Fibroblast of lung (primary cell): ENCODE results near the gene HYAL2. TPM values are rescaled to one million over a fixed set of nuclear protein-coding genes. Genes with fewer than 3 reads are reported as not detected.

Source experiments
- DNase-seq, 2 donors: peaks; one replicate each; pipeline versions ENCODE4 v3.0.0 to v3.0.0-alpha.2; 2010; ENCODE audit warnings: low read depth in 2 of 2
- H2AFZ ChIP-seq: 2 replicates; pipeline ENCODE4 v1.5.1; 2012; ENCODE audit warnings: low read length, control low read depth, inconsistent platforms
- H3K27ac ChIP-seq: 2 replicates; pipeline ENCODE4 v1.5.1; 2011; ENCODE audit warnings: low read length, control low read depth; ENCODE audit not compliant: insufficient read depth
- H3K27me3 ChIP-seq: 2 replicates; pipeline ENCODE4 v1.5.1; 2011; ENCODE audit warnings: mild to moderate bottlenecking, low read length; ENCODE audit not compliant: control insufficient read depth, insufficient read depth
- H3K36me3 ChIP-seq: 2 replicates; pipeline ENCODE4 v1.5.1; 2011; ENCODE audit warnings: low read length; ENCODE audit not compliant: control insufficient read depth, insufficient read depth
- H3K4me1 ChIP-seq: 2 replicates; pipeline ENCODE4 v1.5.1; 2011; ENCODE audit warnings: low read length; ENCODE audit not compliant: control insufficient read depth, insufficient read depth; ENCODE audit errors: extremely low read depth
- H3K4me2 ChIP-seq: 2 replicates; pipeline ENCODE4 v1.5.1; 2011; ENCODE audit warnings: low read length, control low read depth; ENCODE audit not compliant: insufficient read depth; ENCODE audit errors: extremely low read depth
- H3K4me3 ChIP-seq, 4 experiments: fragments of 200-600 bp in 1 of 4; sonication (generic) in 1 of 4; replicated peaks in 1 of 4; 2 replicates each; pipeline ENCODE4 v1.5.1; 2011 to 2016; ENCODE audit warnings: low read length in 4 of 4, low read depth in 3 of 4, mild to moderate bottlenecking in 3 of 4, control low read depth in 2 of 4, inconsistent platforms in 1 of 4, mixed read lengths in 1 of 4; ENCODE audit not compliant: insufficient read depth in 1 of 4; ENCODE audit errors: control extremely low read depth in 1 of 4
- H3K79me2 ChIP-seq: 2 replicates; pipeline ENCODE4 v1.5.1; 2012; ENCODE audit warnings: mild to moderate bottlenecking, low read length, inconsistent platforms; ENCODE audit not compliant: control insufficient read depth, insufficient read depth
- H3K9ac ChIP-seq: 2 replicates; pipeline ENCODE4 v1.5.1; 2011; ENCODE audit warnings: mild to moderate bottlenecking, low read length, control low read depth; ENCODE audit not compliant: insufficient read depth
- H3K9me3 ChIP-seq: 2 replicates; pipeline ENCODE4 v1.5.1; 2012; ENCODE audit warnings: low read depth, low read length; ENCODE audit not compliant: control insufficient read depth, insufficient read depth
- H4K20me1 ChIP-seq: 2 replicates; pipeline ENCODE4 v1.5.1; 2011; ENCODE audit warnings: low read length; ENCODE audit not compliant: control insufficient read depth, insufficient read depth; ENCODE audit errors: extremely low read depth
- CTCF ChIP-seq, 2 donors: IDR thresholded peaks in 1 of 2; conservative IDR thresholded peaks in 1 of 2; 1 replicate in 1 of 2; 2 replicates in 1 of 2; pipeline ENCODE4 v1.5.1; 2011 to 2012; ENCODE audit warnings: low read length in 2 of 2, control low read depth in 1 of 2, inconsistent platforms in 1 of 2, low read depth in 1 of 2, mild to moderate bottlenecking in 1 of 2
- EZH2 ChIP-seq: IDR thresholded peaks from 2 replicates; pipeline ENCODE4 v1.5.1; 2012; ENCODE audit warnings: low read length, control low read depth, mild to moderate bottlenecking; ENCODE audit errors: missing control alignments
- polyA plus RNA-seq, 2 donors: library from polyadenylated mRNA; depleted of rRNA in 1 of 2; stranded (reverse) in 1 of 2; unstranded in 1 of 2; fragments of >200 nt; gene quantifications; 2 replicates each; pipeline ENCODE4 v1.2.1, GENCODE V29; 2011 to 2012; ENCODE audit warnings: missing spikeins in 1 of 2
- total RNA-seq: library from RNA; depleted of rRNA; stranded (reverse); fragments of >200 nt; gene quantifications from 2 replicates; pipeline ENCODE4 v1.2.1, GENCODE V29; 2014

The HYAL2 gene
- total and polyA plus RNA-seq, 2 donors (not counting 1 experiment from before 2014, with no cell fraction given) = 35.1 to 52.5 TPM

- no peak overlapping the region for H3K4me2 ChIP-seq
- H4K20me1 ChIP-seq = no peaks in the 10 kb centered on the region
- H2AFZ ChIP-seq = no peak overlapping the region
- H3K9ac ChIP-seq = no peak overlapping the region
- DNase-seq = no peak
- H3K9me3 ChIP-seq = no peaks in the 10 kb centered on the region
- peaks cover 23% of the 10 kb centered on the region for H3K79me2 ChIP-seq
- H3K36me3 ChIP-seq = peaks cover 18% of the 10 kb centered on the region
- TF ChIP-seq EZH2 (no peak), CTCF (conservative IDR thresholded peaks at IDR 0.05 in 1 of 2, IDR thresholded peaks at IDR 0.05 in 1 of 2; ENCODE audit: low read depth in 1 of 2, low read length in 2 of 2) (no peak)
- peaks cover 7% of the 10 kb centered on the region for H3K4me1 ChIP-seq
- no peak overlapping the region for H3K27ac ChIP-seq
- no peak overlapping the region for H3K4me3 ChIP-seq
- no peaks in the 10 kb centered on the region for H3K27me3 ChIP-seq
Observed at GRCh38 chr3:50319181-50319893, 3.2 kb downstream of the HYAL2 start.

DNA sequence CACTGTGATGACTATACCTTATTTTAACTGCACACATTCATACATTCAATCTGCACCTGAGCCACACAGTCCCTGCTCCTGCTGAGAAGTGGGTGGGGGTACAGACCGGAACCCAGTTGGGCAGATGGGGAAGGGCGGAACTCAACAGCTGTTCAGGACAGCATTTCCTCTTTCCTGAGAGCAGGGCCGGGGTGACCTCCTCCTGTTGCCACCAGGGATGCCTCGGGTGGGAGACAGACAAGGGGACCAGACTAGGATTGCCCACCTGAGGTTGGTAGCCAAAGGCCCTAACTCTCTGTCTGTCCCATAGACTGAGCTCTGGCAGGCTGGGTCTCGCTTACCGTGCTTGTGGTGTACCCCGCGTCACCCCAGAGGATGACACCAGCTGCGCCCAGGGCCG lies 3.9 kb downstream of the HYAL2 start:
- Histone ChIP-seq H3K9me3 (no peaks in the 10 kb centered on the region), H3K36me3 (peaks cover 18% of the 10 kb centered on the region), H3K4me3 (no peak overlapping the region), H4K20me1 (no peaks in the 10 kb centered on the region), H3K9ac (no peak overlapping the region), H3K4me2 (no peak overlapping the region), H3K27me3 (no peaks in the 10 kb centered on the region), H3K4me1 (peaks cover 7% of the 10 kb centered on the region), H3K79me2 (peaks cover 23% of the 10 kb centered on the region), H3K27ac (no peak overlapping the region), H2AFZ (no peak overlapping the region)
- TF ChIP-seq EZH2 (no peak), CTCF (conservative IDR thresholded peaks at IDR 0.05 in 1 of 2, IDR thresholded peaks at IDR 0.05 in 1 of 2; ENCODE audit: low read depth in 1 of 2, low read length in 2 of 2) (no peak)
- no peak for DNase-seq

DNA sequence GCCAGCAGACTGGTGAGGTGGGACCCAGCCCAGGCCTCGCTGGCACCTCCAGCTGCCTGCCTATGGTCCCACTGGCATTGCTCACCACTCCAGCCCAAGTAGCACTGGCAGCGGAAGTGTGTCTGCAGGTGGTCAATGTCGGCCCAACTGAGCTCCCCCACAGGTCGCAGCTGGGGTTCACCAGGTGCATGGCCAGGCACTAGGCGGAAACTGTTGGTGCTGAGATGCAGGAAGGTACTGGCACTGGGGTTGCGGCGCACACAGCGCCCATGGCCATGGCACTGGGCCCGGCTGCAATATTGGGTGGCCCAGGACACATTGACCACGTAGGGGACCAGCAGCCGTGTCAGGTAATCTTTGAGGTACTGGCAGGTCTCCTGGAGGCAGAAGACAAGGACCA lies 4.4 kb downstream of the HYAL2 start:
- Histone ChIP-seq H3K79me2 (peaks cover 23% of the 10 kb centered on the region), H3K4me1 (peaks cover 7% of the 10 kb centered on the region), H4K20me1 (no peaks in the 10 kb centered on the region), H3K4me2 (no peak overlapping the region), H3K9ac (no peak overlapping the region), H3K27me3 (no peaks in the 10 kb centered on the region), H3K36me3 (peaks cover 18% of the 10 kb centered on the region), H3K9me3 (no peaks in the 10 kb centered on the region), H2AFZ (no peak overlapping the region), H3K4me3 (no peak overlapping the region), H3K27ac (no peak overlapping the region)
- no peak for DNase-seq
- TF ChIP-seq EZH2 (no peak), CTCF (conservative IDR thresholded peaks at IDR 0.05 in 1 of 2, IDR thresholded peaks at IDR 0.05 in 1 of 2; ENCODE audit: low read depth in 1 of 2, low read length in 2 of 2) (no peak)
